B cell (primary cell): ENCODE data around the gene GRB10.

Experiments used
- CTCF ChIP-seq: fragments of 200-600 bp; IDR thresholded peaks from one replicate; pipeline ENCODE4 v1.8.0; 2022; ENCODE audit warnings: antibody characterized with exemption, mild to moderate bottlenecking
- EZH2 ChIP-seq: IDR thresholded peaks from 2 replicates; pipeline ENCODE4 v1.6.1; 2012; ENCODE audit warnings: borderline replicate concordance, low read depth, mild to moderate bottlenecking, moderate library complexity, low read length; ENCODE audit not compliant: insufficient read depth, poor library complexity, severe bottlenecking

GRCh38 chr7:50688226-50688590 is 94.5 kb downstream of the GRB10 start:
- TF ChIP-seq CTCF: no peak
- no peak for TF ChIP-seq EZH2
